H1 (cell line): ENCODE results near the gene SPIRE1. TPM values are rescaled to one million over a fixed set of nuclear protein-coding genes. Genes with fewer than 3 reads are reported as not detected.

Experiments used
- CTCF ChIA-PET: fragments of 300-600 bp; sonication (Branson Sonifier 250); formaldehyde crosslinking; loops from one replicate; lab custom pipeline; 2021; ENCODE audit not compliant: partially characterized antibody; lab: Charles Lee
- POLR2A ChIA-PET: fragments of 300-600 bp; sonication (Branson Sonifier 250); formaldehyde crosslinking; loops from one replicate; lab custom pipeline; 2021; ENCODE audit warnings: inconsistent platforms; ENCODE audit not compliant: partially characterized antibody; lab: Charles Lee
- DNase-seq, 2 experiments: peaks; one replicate each; pipeline versions ENCODE4 v3.0.0 to v3.0.0-alpha.2; 2010 to 2022; ENCODE audit warnings: low spot score in 2 of 2, low read depth in 1 of 2, mixed read lengths in 1 of 2
- FAIRE-seq: peaks from 2 replicates; lab custom pipeline; 2011; peaks lifted over from hg19 to GRCh38; lab: Jason Lieb, UNC
- H2AFZ ChIP-seq: 2 replicates; pipeline ENCODE4 v1.8.1; 2012; ENCODE audit warnings: low read length, inconsistent platforms
- H2AK5ac ChIP-seq: 2 replicates; pipeline ENCODE4 v1.6.1; 2013; ENCODE audit warnings: low read depth, low read length
- H2BK120ac ChIP-seq: replicated peaks from 2 replicates; pipeline ENCODE3; 2013; ENCODE audit warnings: low read depth, low read length, inconsistent platforms
- H2BK12ac ChIP-seq: 2 replicates; pipeline ENCODE4 v1.6.1; 2013; ENCODE audit warnings: low read depth, low read length
- H2BK15ac ChIP-seq: 2 replicates; pipeline ENCODE4 v1.6.1; 2013; ENCODE audit warnings: low read length
- H2BK20ac ChIP-seq: 2 replicates; pipeline ENCODE4 v1.6.1; 2013; ENCODE audit warnings: low read length
- H2BK5ac ChIP-seq: 2 replicates; pipeline ENCODE4 v1.6.1; 2013; ENCODE audit warnings: low read depth, low read length
- H3K14ac ChIP-seq: 2 replicates; pipeline ENCODE4 v1.6.1; 2013; ENCODE audit warnings: inconsistent platforms; ENCODE audit not compliant: insufficient read length
- H3K18ac ChIP-seq: 2 replicates; pipeline ENCODE4 v1.6.1; 2013; ENCODE audit warnings: low read length; ENCODE audit errors: extremely low read depth
- H3K23ac ChIP-seq: 2 replicates; pipeline ENCODE4 v1.6.1; 2013; ENCODE audit warnings: inconsistent platforms; ENCODE audit not compliant: insufficient read length
- H3K23me2 ChIP-seq: 2 replicates; pipeline ENCODE4 v1.6.1; 2013; ENCODE audit warnings: low read depth, low read length
- H3K27ac ChIP-seq: 2 replicates; pipeline ENCODE4 v1.6.1; 2011; ENCODE audit warnings: low read depth, low read length, inconsistent platforms
- H3K27me3 ChIP-seq, 4 experiments: replicated peaks in 1 of 4; 1 replicate in 1 of 4; 2 replicates in 3 of 4; pipeline versions ENCODE4 v1.6.1 to v1.8.1; 2011 to 2013; ENCODE audit warnings: low read length in 3 of 4, mild to moderate bottlenecking in 3 of 4, inconsistent platforms in 2 of 4, mixed read lengths in 2 of 4, moderate library complexity in 1 of 4; ENCODE audit not compliant: control insufficient read depth in 3 of 4, insufficient read depth in 3 of 4; ENCODE audit errors: extremely low read depth in 1 of 4
- H3K36me3 ChIP-seq, 4 experiments: 2 replicates each; pipeline versions ENCODE4 v1.6.1 to v1.8.1; 2011 to 2013; ENCODE audit warnings: mild to moderate bottlenecking in 4 of 4, low read length in 3 of 4, moderate library complexity in 2 of 4, control low read depth in 1 of 4, inconsistent platforms in 1 of 4; ENCODE audit not compliant: insufficient read depth in 4 of 4, control insufficient read depth in 2 of 4
- H3K4ac ChIP-seq: replicated peaks from 2 replicates; pipeline ENCODE3; 2013; ENCODE audit warnings: low read length, low read depth, mixed read lengths, inconsistent platforms; ENCODE audit not compliant: insufficient read length
- H3K4me1 ChIP-seq, 4 experiments: replicated peaks in 1 of 4; 1 replicate in 1 of 4; 2 replicates in 3 of 4; pipeline versions ENCODE4 v1.6.1 to v1.8.1; 2011 to 2013; ENCODE audit warnings: low read length in 3 of 4, inconsistent platforms in 2 of 4, mixed read lengths in 1 of 4; ENCODE audit not compliant: insufficient read depth in 4 of 4, control insufficient read depth in 3 of 4
- H3K4me2 ChIP-seq, 2 experiments: 2 replicates each; pipeline versions ENCODE4 v1.6.1 to v1.8.1; 2011 to 2013; ENCODE audit warnings: low read depth in 2 of 2, low read length in 2 of 2, control low read depth in 1 of 2, inconsistent platforms in 1 of 2, mild to moderate bottlenecking in 1 of 2; ENCODE audit not compliant: insufficient read depth in 1 of 2
- H3K4me3 ChIP-seq, 4 experiments: fragments of 200-600, 300-600 bp in 1 of 4; sonication (generic), shearing (Covaris generic), sonication (Bioruptor Twin) in 1 of 4; 2 replicates each; pipeline versions ENCODE4 v1.5.1 to v1.8.1; 2011 to 2016; ENCODE audit warnings: low read length in 4 of 4, low read depth in 3 of 4, control low read depth in 2 of 4, inconsistent platforms in 2 of 4, mild to moderate bottlenecking in 2 of 4, mixed read lengths in 1 of 4, moderate library complexity in 1 of 4; ENCODE audit not compliant: insufficient read depth in 2 of 4; ENCODE audit errors: extremely low read depth in 1 of 4
- H3K56ac ChIP-seq: replicated peaks from 2 replicates; pipeline ENCODE3; 2013; ENCODE audit warnings: low read depth, mild to moderate bottlenecking, mixed read lengths, low read length, inconsistent platforms; ENCODE audit not compliant: insufficient read length
- H3K79me1 ChIP-seq: 2 replicates; pipeline ENCODE4 v1.6.1; 2013; ENCODE audit warnings: low read depth, low read length, control low read depth
- H3K79me2 ChIP-seq, 2 experiments: 2 replicates each; pipeline versions ENCODE4 v1.6.1 to v1.8.1; 2012 to 2013; ENCODE audit warnings: low read length in 2 of 2, mild to moderate bottlenecking in 2 of 2, inconsistent platforms in 1 of 2; ENCODE audit not compliant: insufficient read depth in 2 of 2, control insufficient read depth in 1 of 2
- H3K9ac ChIP-seq, 4 experiments: replicated peaks in 1 of 4; 1 replicate in 1 of 4; 2 replicates in 3 of 4; pipeline versions ENCODE4 v1.6.1 to v1.8.1; 2011 to 2013; ENCODE audit warnings: low read depth in 3 of 4, low read length in 3 of 4, control low read depth in 2 of 4, mild to moderate bottlenecking in 2 of 4, moderate library complexity in 2 of 4, inconsistent platforms in 1 of 4; ENCODE audit errors: extremely low read depth in 1 of 4
- H3K9me3 ChIP-seq, 2 experiments: 2 replicates each; pipeline versions ENCODE4 v1.6.1 to v1.8.1; 2012 to 2013; ENCODE audit warnings: mild to moderate bottlenecking in 2 of 2, moderate library complexity in 2 of 2, control low read depth in 1 of 2, inconsistent platforms in 1 of 2, low read depth in 1 of 2, low read length in 1 of 2, mixed read lengths in 1 of 2; ENCODE audit not compliant: insufficient read depth in 2 of 2
- H4K20me1 ChIP-seq, 2 experiments: replicated peaks in 1 of 2; 2 replicates each; pipeline versions ENCODE3 to v1.8.1; 2011 to 2013; ENCODE audit warnings: inconsistent platforms in 2 of 2, low read length in 2 of 2, mild to moderate bottlenecking in 1 of 2; ENCODE audit not compliant: insufficient read depth in 2 of 2, control insufficient read depth in 1 of 2
- H4K5ac ChIP-seq: 2 replicates; pipeline ENCODE4 v1.6.1; 2013; ENCODE audit warnings: low read length, low read depth, mixed read lengths, inconsistent platforms; ENCODE audit not compliant: insufficient read length
- H4K8ac ChIP-seq: 2 replicates; pipeline ENCODE4 v1.8.0; 2013; ENCODE audit warnings: mild to moderate bottlenecking, moderate library complexity, low read length, inconsistent platforms; ENCODE audit not compliant: insufficient read depth; ENCODE audit errors: extremely low read depth
- H4K91ac ChIP-seq: replicated peaks from 2 replicates; pipeline ENCODE3; 2013; ENCODE audit warnings: low read length, mixed read lengths, inconsistent platforms; ENCODE audit not compliant: insufficient read length
- CEBPB ChIP-seq: IDR thresholded peaks from 2 replicates; pipeline ENCODE4 v1.6.1; 2012; ENCODE audit warnings: low read depth, low read length
- FOSL1 ChIP-seq: IDR thresholded peaks from 2 replicates; pipeline ENCODE4 v1.6.1; 2011; ENCODE audit warnings: mild to moderate bottlenecking, low read depth, low read length, moderate library complexity; ENCODE audit not compliant: insufficient read depth
- GABPA ChIP-seq: IDR thresholded peaks from 2 replicates; pipeline ENCODE4 v1.6.1; 2011; ENCODE audit warnings: mild to moderate bottlenecking, low read length, moderate library complexity, borderline replicate concordance; ENCODE audit not compliant: insufficient read depth
- HDAC2 ChIP-seq, 2 experiments: fragments of 300-600 bp in 1 of 2; sonication (generic) in 1 of 2; IDR thresholded peaks; 2 replicates each; pipeline ENCODE4 v1.6.1; 2011 to 2012; ENCODE audit warnings: low read depth in 2 of 2, low read length in 2 of 2, mild to moderate bottlenecking in 2 of 2, moderate library complexity in 2 of 2, borderline replicate concordance in 1 of 2, inconsistent platforms in 1 of 2
- KDM1A ChIP-seq: fragments of 200-600, 300-600 bp; sonication (generic); IDR thresholded peaks from 2 replicates; pipeline ENCODE4 v1.7.1; 2016; ENCODE audit warnings: mild to moderate bottlenecking, low read length, borderline replicate concordance
- MAFK ChIP-seq: IDR thresholded peaks from 2 replicates; pipeline ENCODE4 v1.6.1; 2012; ENCODE audit warnings: low read depth, mild to moderate bottlenecking, improper control_type of control experiment, low read length
- PHF8 ChIP-seq: fragments of 200-600 bp; sonication (generic); conservative IDR thresholded peaks from 2 replicates; pipeline ENCODE4 v1.7.1; 2012; ENCODE audit warnings: low read depth, mild to moderate bottlenecking, inconsistent platforms, low read length, moderate library complexity
- RXRA ChIP-seq: IDR thresholded peaks from 2 replicates; pipeline ENCODE4 v1.6.1; 2011; ENCODE audit warnings: low read depth, mild to moderate bottlenecking, low read length, moderate library complexity; ENCODE audit not compliant: insufficient read depth
- SIRT6 ChIP-seq: IDR thresholded peaks from one replicate; pipeline ENCODE4 v1.7.1; 2012; ENCODE audit warnings: low read length, inconsistent platforms
- SRF ChIP-seq: IDR thresholded peaks from 2 replicates; pipeline ENCODE4 v1.6.1; 2011; ENCODE audit warnings: mild to moderate bottlenecking, low read depth, low read length, moderate library complexity
- TEAD4 ChIP-seq: IDR thresholded peaks from 2 replicates; pipeline ENCODE4 v1.6.1; 2012; ENCODE audit warnings: low read depth, low read length, inconsistent platforms, mixed read lengths
- YY1 ChIP-seq: IDR thresholded peaks from 2 replicates; pipeline ENCODE4 v1.6.1; 2011; ENCODE audit warnings: low read depth, mild to moderate bottlenecking, low read length
- WGBS, 2 experiments: shearing (Covaris generic) in 1 of 2; methylation state at CpG; one replicate each; pipeline versions ENCODE4 v1.1.6 to v1.1.7; 2013 to 2015; ENCODE audit warnings: low lambda C conversion rate in 2 of 2, mixed read lengths in 2 of 2, inconsistent platforms in 1 of 2, low coverage in 1 of 2, missing lambda C conversion rate in 1 of 2; ENCODE audit not compliant: insufficient replicate concordance in 2 of 2, insufficient coverage in 1 of 2, insufficient read length in 1 of 2; ENCODE audit errors: extremely low coverage in 1 of 2, missing lambda C conversion rate in 1 of 2; 5-methylcytosine and 5-hydroxymethylcytosine counted together
- polyA plus RNA-seq, 7 experiments: library from polyadenylated mRNA; depleted of rRNA in 3 of 7; stranded (reverse) in 5 of 7; unstranded in 2 of 7; fragments of >200 nt in 5 of 7; fragments of 200-250 nt in 2 of 7; gene quantifications; 1 replicate in 5 of 7; 2 replicates in 1 of 7; 4 replicates in 1 of 7; pipeline versions ENCODE4 v1.2.1 to v1.2.3, GENCODE V29; 2011 to 2013; ENCODE audit warnings: missing spikeins in 2 of 7, mixed read lengths in 2 of 7
- total RNA-seq: library from RNA; stranded (reverse); fragmentation: NEBNext Ultra II Directional; extraction: Animal tissue kit (Norgen Biotek cat#: 25700); gene quantifications from 2 replicates; pipeline ENCODE4 v1.2.1, GENCODE V29; 2021
- TF ChIP-seq, protein P1 (sequence below): IDR thresholded peaks from 2 replicates; pipeline ENCODE4 v1.6.1; 2012; ENCODE audit warnings: inconsistent platforms

Gene SPIRE1
- total and polyA plus RNA-seq, 2 of the 8 experiments (the other 6 are each of a cell fraction or from before 2014, with no cell fraction given): 6.0 to 21.5 TPM

DNA sequence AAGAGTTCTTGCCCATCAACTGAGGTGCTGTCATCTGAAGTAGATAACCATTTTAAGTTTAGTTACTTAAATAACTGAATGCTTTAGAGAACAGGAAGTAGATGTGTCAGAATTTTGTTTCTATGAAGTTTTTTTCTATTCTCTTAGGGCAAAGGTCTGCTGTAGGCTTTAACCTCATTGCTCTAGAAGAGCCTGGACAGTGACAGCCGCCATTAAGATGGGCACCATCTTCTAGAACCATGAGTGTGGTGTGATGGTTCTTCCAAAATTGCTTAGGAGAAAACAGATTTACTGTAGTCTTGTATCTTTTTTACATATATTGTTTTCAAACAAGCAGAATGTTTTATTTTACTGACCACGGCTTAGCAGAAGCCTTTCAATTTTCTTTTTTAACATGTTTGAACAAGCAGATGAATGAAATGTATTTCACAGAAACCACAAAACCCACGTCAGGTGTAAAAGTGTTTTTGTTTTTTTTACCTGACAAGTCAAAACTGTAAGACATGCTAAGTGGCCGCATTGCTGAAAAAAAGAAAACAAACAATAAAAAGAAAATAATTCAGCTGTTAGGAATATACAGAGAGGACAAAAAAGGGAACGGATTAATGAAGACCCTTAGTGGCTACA is 172.3 kb downstream of the SPIRE1 start:
- H3K4me3 ChIP-seq: no peak overlapping the region
- no peak overlapping the region for H2AK5ac ChIP-seq
- no peak overlapping the region for H2AFZ ChIP-seq
- H3K27ac ChIP-seq: no peak overlapping the region
- CTCF ChIA-PET: no interaction called here
- H3K4ac ChIP-seq: no peak overlapping the region
- H3K9me3 ChIP-seq: no peaks in the 10 kb centered on the region
- H3K27me3 ChIP-seq: no peaks in the 10 kb centered on the region
- DNase-seq: no peak
- no peak overlapping the region for H2BK20ac ChIP-seq
- H3K9ac ChIP-seq: no peak overlapping the region
- POLR2A ChIA-PET: no interaction called here
- H3K79me1 ChIP-seq: no peaks in the 10 kb centered on the region
- no peaks in the 10 kb centered on the region for H3K36me3 ChIP-seq
- H4K8ac ChIP-seq: no peak overlapping the region
- H4K5ac ChIP-seq: no peak overlapping the region
- H3K14ac ChIP-seq: no peak overlapping the region
- H2BK120ac ChIP-seq: no peak overlapping the region
- H3K18ac ChIP-seq: no peak overlapping the region
- H2BK15ac ChIP-seq: no peak overlapping the region
- peaks cover 0 to under 1% (median 0%) of the 10 kb centered on the region in 4 experiments; a peak in 1 of 7 replicates for H3K4me1 ChIP-seq
- WGBS, 2 experiments: 87% methylated on average over 5 of the region's 5 CpGs; no CpG with 5 or more reads in 1 of the 2 experiments
- H3K4me2 ChIP-seq: no peak overlapping the region
- no peaks in the 10 kb centered on the region for H4K20me1 ChIP-seq
- no peak for FAIRE-seq
- no peak overlapping the region for H2BK5ac ChIP-seq
- no peak overlapping the region for H4K91ac ChIP-seq
- no peak overlapping the region for H3K23ac ChIP-seq
- H3K79me2 ChIP-seq: no peaks in the 10 kb centered on the region
- H3K56ac ChIP-seq: no peak overlapping the region
- H2BK12ac ChIP-seq: no peak overlapping the region
- no peaks in the 10 kb centered on the region for H3K23me2 ChIP-seq
- no peak for TF ChIP-seq YY1
- no peak for TF ChIP-seq FOSL1
- no peak for TF ChIP-seq HDAC2 (IDR thresholded peaks at IDR 0.05; ENCODE audit: borderline replicate concordance in 1 of 2, low read depth in 2 of 2, low read length in 2 of 2)
- TF ChIP-seq PHF8: no peak
- TF ChIP-seq, protein P1, sequence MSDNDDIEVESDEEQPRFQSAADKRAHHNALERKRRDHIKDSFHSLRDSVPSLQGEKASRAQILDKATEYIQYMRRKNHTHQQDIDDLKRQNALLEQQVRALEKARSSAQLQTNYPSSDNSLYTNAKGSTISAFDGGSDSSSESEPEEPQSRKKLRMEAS: no peak
- no peak for TF ChIP-seq KDM1A
- TF ChIP-seq TEAD4: no peak
- no peak for TF ChIP-seq SIRT6
- TF ChIP-seq MAFK: no peak
- TF ChIP-seq RXRA: no peak
- no peak for TF ChIP-seq GABPA
- no peak for TF ChIP-seq SRF
- TF ChIP-seq CEBPB: no peak
